Measurements from ENCODE around the gene ZNF234. TPM values are rescaled to one million over a fixed set of nuclear protein-coding genes. Genes with fewer than 3 reads are reported as not detected.
"Not testable (repeated sequence)": the region's sequence is repeated elsewhere in the genome, so short reads cannot be mapped to it uniquely, and the experiment has no call there.

ZNF234 gene
- total RNA-seq, 2 experiments from 2014 or later, result not detected

- BruUV-seq (replicated peaks), result no TSS peak
- peak; percentile 97 for DNase-seq (ENCODE audit: low spot score)
- no peaks in the 10 kb centered on the region for H3K9me3 ChIP-seq (ENCODE audit: low read length)
- CTCF ChIA-PET (ENCODE audit: unreplicated experiment), result no interaction called here
- TF ChIP-seq EZH2phosphoT487 (IDR thresholded peaks at IDR 0.05; ENCODE audit: borderline replicate concordance, low read depth, low read length), result no peak
- TF ChIP-seq CTCF (conservative IDR thresholded peaks at IDR 0.05; ENCODE audit: low read length), result no peak
- intact Hi-C loops (cut with micrococcal nuclease; ENCODE audit: unreplicated experiment), result loop anchor here (1.0 to 2.0 kb wide), 4 partner anchors 19 to 192 kb away; partner anchors contain the start of genes ZNF224, ZNF227, ZNF230 and ZNF235
- no peaks in the 10 kb centered on the region for H3K79me2 ChIP-seq (ENCODE audit: insufficient read depth, low read depth, low read length)
- H3K4me3 ChIP-seq (ENCODE audit: low read depth, low read length, poor library complexity, severe bottlenecking), result peak within 1 kb of the TSS; percentile 83
- no peaks in the 10 kb centered on the region for H3K9me2 ChIP-seq (ENCODE audit: insufficient read depth, low read length)
- H3K4me2 ChIP-seq (ENCODE audit: low read length), result peak within 1 kb of the TSS; percentile 99
- no peaks in the 10 kb centered on the region for H4K20me1 ChIP-seq (ENCODE audit: insufficient read depth, low read length)
- peak within 1 kb of the TSS; percentile 100 for H2AFZ ChIP-seq (ENCODE audit: low read length)
- peaks cover 16% of the 10 kb centered on the region for H3K4me1 ChIP-seq (ENCODE audit: insufficient read depth, low read length, poor library complexity, severe bottlenecking)
- H3K27ac ChIP-seq (ENCODE audit: low read depth, low read length, poor library complexity, severe bottlenecking), result no peak within 1 kb of the TSS
- POLR2A ChIA-PET, result no interaction called here
- H3K36me3 ChIP-seq (ENCODE audit: insufficient read depth, low read length), result peaks cover 22% of the 10 kb centered on the region
Observed at GRCh38 chr19:44113138-44113783, 28.1 kb upstream of the ZNF234 start, which contains the start of gene ZNF225. Gene ZNF225, plus strand, starts transcription at chr19:44113399. Its CDS starts 2,429 bp downstream, at chr19:44115828.

GRCh38 chr19:44113784-44114390 is 27.5 kb upstream of the ZNF234 start:
- peaks cover 16% of the 10 kb centered on the region for H3K4me1 ChIP-seq (ENCODE audit: insufficient read depth, low read length, poor library complexity, severe bottlenecking)
- no peaks in the 10 kb centered on the region for H4K20me1 ChIP-seq (ENCODE audit: insufficient read depth, low read length)
- ChIA-PET CTCF (ENCODE audit: unreplicated experiment) (no interaction called here), POLR2A (no interaction called here)
- H3K4me2 ChIP-seq (ENCODE audit: low read length), result peak overlapping the region; percentile 99
- H3K4me3 ChIP-seq (ENCODE audit: low read depth, low read length, poor library complexity, severe bottlenecking), result peak overlapping the region; percentile 83
- no peaks in the 10 kb centered on the region for H3K9me2 ChIP-seq (ENCODE audit: insufficient read depth, low read length)
- peak overlapping the region; percentile 100 for H2AFZ ChIP-seq (ENCODE audit: low read length)
- intact Hi-C loops (cut with micrococcal nuclease; ENCODE audit: unreplicated experiment), result loop anchor here (1.0 to 2.0 kb wide), 4 partner anchors 20 to 191 kb away; partner anchors contain the start of genes ZNF224, ZNF227, ZNF230 and ZNF235
- H3K9me3 ChIP-seq (ENCODE audit: low read length), result no peaks in the 10 kb centered on the region
- no peak for DNase-seq (ENCODE audit: low spot score)
- no peaks in the 10 kb centered on the region for H3K79me2 ChIP-seq (ENCODE audit: insufficient read depth, low read depth, low read length)
- peaks cover 26% of the 10 kb centered on the region for H3K36me3 ChIP-seq (ENCODE audit: insufficient read depth, low read length)
- TF ChIP-seq EZH2phosphoT487 (IDR thresholded peaks at IDR 0.05; ENCODE audit: borderline replicate concordance, low read depth, low read length) (no peak), CTCF (conservative IDR thresholded peaks at IDR 0.05; ENCODE audit: low read length) (no peak)
- BruUV-seq (replicated peaks), result TSS peak; percentile 61
- H3K27ac ChIP-seq (ENCODE audit: low read depth, low read length, poor library complexity, severe bottlenecking), result no peak overlapping the region

- intact Hi-C loops (cut with micrococcal nuclease; ENCODE audit: unreplicated experiment); POLR2A ChIA-PET; H3K27ac ChIP-seq (ENCODE audit: low read depth, low read length, poor library complexity, severe bottlenecking); H3K9me2 ChIP-seq (ENCODE audit: insufficient read depth, low read length); BruUV-seq (replicated peaks); H3K9me3 ChIP-seq (ENCODE audit: low read length); H3K4me3 ChIP-seq (ENCODE audit: low read depth, low read length, poor library complexity, severe bottlenecking); H3K4me1 ChIP-seq (ENCODE audit: insufficient read depth, low read length, poor library complexity, severe bottlenecking); H4K20me1 ChIP-seq (ENCODE audit: insufficient read depth, low read length); DNase-seq (ENCODE audit: low spot score); H3K4me2 ChIP-seq (ENCODE audit: low read length); CTCF ChIA-PET (ENCODE audit: unreplicated experiment); H2AFZ ChIP-seq (ENCODE audit: low read length); H3K79me2 ChIP-seq (ENCODE audit: insufficient read depth, low read depth, low read length): not testable (repeated sequence)
- H3K36me3 ChIP-seq (ENCODE audit: insufficient read depth, low read length), result peaks cover 47% of the 10 kb centered on the region
Observed at GRCh38 chr19:44121162-44121561, 20.2 kb upstream of the ZNF234 start.

All from OCI-LY7 (cell line).